ENCODE results near the gene NAE1. TPM values are rescaled to one million over a fixed set of nuclear protein-coding genes. Genes with fewer than 3 reads are reported as not detected.

The NAE1 gene
- total RNA-seq, 1 experiment from 2014 or later: 87.0 TPM

DNA sequence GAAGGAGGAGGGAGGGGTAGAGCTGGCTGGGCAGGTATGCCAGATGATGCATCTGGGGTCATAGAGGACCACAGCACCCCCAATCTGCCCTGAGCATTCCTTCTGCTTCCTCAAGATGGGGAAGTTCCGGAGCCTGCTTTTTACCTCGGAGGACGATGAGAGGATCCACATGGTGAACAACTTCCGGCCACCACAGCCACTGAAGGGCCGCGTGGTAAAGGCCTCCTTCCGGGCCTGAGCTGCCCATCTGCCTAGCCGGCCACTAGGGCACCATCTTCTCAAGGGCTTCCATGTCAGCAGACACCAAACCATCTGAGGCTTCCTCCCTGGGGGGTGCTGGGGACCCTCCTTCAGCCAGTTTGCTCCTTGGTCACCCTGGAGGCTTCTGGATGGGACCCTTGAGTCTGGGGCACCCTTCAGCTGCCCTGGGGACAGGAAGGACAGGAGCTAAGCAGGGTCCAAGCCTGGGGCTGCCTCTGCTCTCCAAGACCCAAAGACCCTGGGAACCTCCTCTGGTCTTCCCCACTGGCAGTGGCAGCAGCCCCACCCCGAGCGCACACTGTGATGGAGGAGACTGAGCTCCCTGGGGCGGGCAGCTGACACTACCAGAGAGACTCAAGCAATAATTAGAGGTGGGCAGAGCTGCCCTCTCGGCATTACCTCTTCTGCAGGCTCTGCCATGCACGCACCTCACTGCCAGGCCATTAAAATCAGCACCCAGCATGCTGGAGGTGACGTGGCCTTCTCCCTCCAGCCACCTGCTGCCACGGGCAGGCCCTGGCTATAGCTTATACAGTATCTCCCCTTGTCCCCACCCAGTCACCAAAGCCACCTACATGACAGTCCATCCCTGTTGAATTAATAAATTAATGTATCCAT, 22.7 kb upstream of the NAE1 start:
- in situ Hi-C loops (cut with HindIII; ENCODE audit: low pct_unique_long_range_greater_than_20kb, low sequenced_read_pairs): no loop called here
- DNase-seq (ENCODE audit: low read depth): no peak

- DNase-seq (ENCODE audit: low read depth): no peak
- in situ Hi-C loops (cut with HindIII; ENCODE audit: low pct_unique_long_range_greater_than_20kb, low sequenced_read_pairs): no loop called here
These were observed 20.6 kb upstream of the NAE1 start for GRCh38 chr16:66851166-66851964.

GRCh38 chr16:66850115-66850815, 19.5 kb upstream of the NAE1 start:
- in situ Hi-C loops (cut with HindIII; ENCODE audit: low pct_unique_long_range_greater_than_20kb, low sequenced_read_pairs): no loop called here
- DNase-seq (ENCODE audit: low read depth): no peak

- in situ Hi-C loops (cut with HindIII; ENCODE audit: low pct_unique_long_range_greater_than_20kb, low sequenced_read_pairs): no loop called here
- DNase-seq (ENCODE audit: low read depth): no peak
These were observed 18.8 kb upstream of the NAE1 start for GRCh38 chr16:66849549-66849948.

DNA sequence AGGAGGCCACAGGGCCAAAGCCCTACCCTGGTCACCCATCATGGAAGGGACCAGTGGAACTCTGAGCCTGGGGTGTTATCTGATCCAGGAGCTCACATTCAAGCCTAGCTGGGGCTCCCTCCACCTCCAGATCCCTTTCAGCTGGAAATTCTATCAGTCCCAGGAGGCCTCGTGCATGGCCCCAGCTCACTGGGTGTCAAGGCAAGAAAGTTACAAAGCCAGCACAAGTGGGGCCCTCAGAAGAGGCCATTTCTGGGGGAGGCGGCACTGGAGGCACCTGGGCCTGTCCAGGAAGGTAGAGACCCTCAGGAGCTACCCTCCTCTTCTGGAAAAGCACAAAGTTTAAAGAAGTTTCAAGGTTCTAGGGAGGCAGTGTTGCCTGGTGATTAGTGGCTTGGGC, 18.2 kb upstream of the NAE1 start:
- DNase-seq (ENCODE audit: low read depth): no peak
- in situ Hi-C loops (cut with HindIII; ENCODE audit: low pct_unique_long_range_greater_than_20kb, low sequenced_read_pairs): no loop called here

- in situ Hi-C loops (cut with HindIII; ENCODE audit: low pct_unique_long_range_greater_than_20kb, low sequenced_read_pairs): no loop called here
- DNase-seq (ENCODE audit: low read depth): no peak
These were observed 17.4 kb upstream of the NAE1 start for GRCh38 chr16:66848172-66848571.

GRCh38 chr16:66847533-66848067, 16.8 kb upstream of the NAE1 start:
- in situ Hi-C loops (cut with HindIII; ENCODE audit: low pct_unique_long_range_greater_than_20kb, low sequenced_read_pairs): no loop called here
- no peak for DNase-seq (ENCODE audit: low read depth)

GRCh38 chr16:66846831-66847230, 16.1 kb upstream of the NAE1 start:
- no peak for DNase-seq (ENCODE audit: low read depth)
- in situ Hi-C loops (cut with HindIII; ENCODE audit: low pct_unique_long_range_greater_than_20kb, low sequenced_read_pairs): no loop called here

GRCh38 chr16:66846266-66846665, 15.5 kb upstream of the NAE1 start:
- in situ Hi-C loops (cut with HindIII; ENCODE audit: low pct_unique_long_range_greater_than_20kb, low sequenced_read_pairs): no loop called here
- DNase-seq (ENCODE audit: low read depth): no peak

GRCh38 chr16:66845791-66846221, 15.0 kb upstream of the NAE1 start:
- DNase-seq (ENCODE audit: low read depth): no peak
- in situ Hi-C loops (cut with HindIII; ENCODE audit: low pct_unique_long_range_greater_than_20kb, low sequenced_read_pairs): no loop called here

GRCh38 chr16:66845080-66845410, 14.3 kb upstream of the NAE1 start:
- in situ Hi-C loops (cut with HindIII; ENCODE audit: low pct_unique_long_range_greater_than_20kb, low sequenced_read_pairs): no loop called here
- DNase-seq (ENCODE audit: low read depth): no peak

- DNase-seq (ENCODE audit: low read depth): no peak
- in situ Hi-C loops (cut with HindIII; ENCODE audit: low pct_unique_long_range_greater_than_20kb, low sequenced_read_pairs): no loop called here
These were observed 13.7 kb upstream of the NAE1 start, which contains the start of gene CA7 for GRCh38 chr16:66844342-66845079. CA7 (plus strand) TSS chr16:66844414; CDS start chr16:66844488, 74 bp downstream.

GRCh38 chr16:66844009-66844341, 13.2 kb upstream of the NAE1 start:
- no peak for DNase-seq (ENCODE audit: low read depth)
- in situ Hi-C loops (cut with HindIII; ENCODE audit: low pct_unique_long_range_greater_than_20kb, low sequenced_read_pairs): no loop called here

- in situ Hi-C loops (cut with HindIII; ENCODE audit: low pct_unique_long_range_greater_than_20kb, low sequenced_read_pairs): no loop called here
- no peak for DNase-seq (ENCODE audit: low read depth)
These were observed 12.4 kb upstream of the NAE1 start for GRCh38 chr16:66843191-66843590.

DNA sequence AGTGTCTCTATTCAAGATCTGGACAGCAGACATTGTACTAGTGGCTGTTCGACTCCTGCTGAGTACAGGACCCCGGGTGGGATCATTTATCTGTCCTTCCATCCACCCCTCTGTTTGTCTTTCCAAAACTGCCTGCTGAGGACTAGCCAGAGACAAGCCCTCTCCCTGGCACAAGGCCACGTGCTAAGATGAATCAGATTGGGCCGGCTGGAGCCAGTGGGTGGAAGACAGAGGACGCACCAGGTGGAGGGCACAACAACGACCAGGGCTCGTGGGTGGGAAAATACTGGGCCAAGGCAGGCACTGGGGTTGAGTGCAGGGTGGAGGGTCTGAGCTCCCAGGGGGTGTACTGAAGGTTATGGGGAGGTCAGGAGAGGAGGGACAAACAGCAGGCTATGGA, 12.0 kb upstream of the NAE1 start:
- in situ Hi-C loops (cut with HindIII; ENCODE audit: low pct_unique_long_range_greater_than_20kb, low sequenced_read_pairs): no loop called here
- DNase-seq (ENCODE audit: low read depth): no peak

DNA sequence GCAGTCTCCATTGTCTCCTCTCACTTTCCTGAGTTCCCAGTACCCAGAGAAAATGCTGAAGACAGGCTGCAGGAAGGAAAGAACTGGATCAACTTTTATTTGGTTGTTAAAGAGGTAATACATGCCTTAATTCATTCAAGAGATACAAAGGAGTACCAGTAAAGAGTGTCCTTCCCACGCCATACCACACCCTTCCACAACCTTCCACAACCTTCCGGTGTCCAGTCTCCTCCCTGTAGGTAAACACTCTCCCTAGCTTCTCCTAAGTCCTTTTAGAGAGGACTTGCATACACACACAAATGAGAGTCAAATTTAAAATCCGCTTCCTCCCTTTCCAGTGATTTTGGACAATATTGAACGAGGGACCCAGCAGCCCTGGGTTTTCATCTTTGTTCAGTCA, 10.6 kb upstream of the NAE1 start:
- DNase-seq (ENCODE audit: low read depth): no peak
- in situ Hi-C loops (cut with HindIII; ENCODE audit: low pct_unique_long_range_greater_than_20kb, low sequenced_read_pairs): no loop called here

DNA sequence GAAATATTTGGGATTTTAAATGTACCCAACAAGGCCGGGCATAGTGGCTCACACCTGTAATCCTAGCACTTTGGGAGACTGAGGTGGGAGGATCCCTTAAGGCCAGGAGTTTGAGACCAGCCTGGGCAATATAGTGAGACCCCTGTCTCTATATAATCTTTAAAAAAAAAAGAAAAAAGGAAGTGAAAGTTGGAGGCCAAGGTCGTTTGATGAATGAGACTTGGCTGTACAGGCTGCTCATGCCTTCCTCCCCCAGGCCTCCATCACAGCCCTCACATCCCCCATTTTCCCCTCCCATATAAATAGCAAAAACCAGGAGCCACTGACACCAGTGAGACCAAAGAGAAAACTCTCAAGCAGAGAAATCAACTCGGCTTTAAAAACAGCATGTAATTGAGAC, 10.1 kb upstream of the NAE1 start:
- no peak for DNase-seq (ENCODE audit: low read depth)
- in situ Hi-C loops (cut with HindIII; ENCODE audit: low pct_unique_long_range_greater_than_20kb, low sequenced_read_pairs): no loop called here

GRCh38 chr16:66834746-66835145, 4.0 kb upstream of the NAE1 start:
- in situ Hi-C loops (cut with HindIII; ENCODE audit: low pct_unique_long_range_greater_than_20kb, low sequenced_read_pairs): no loop called here
- no peak for DNase-seq (ENCODE audit: low read depth)
